ENCODE data around the gene LCE3C.

LCE3C gene

GRCh38 chr1:152626744-152627143 is 26.7 kb downstream of the LCE3C start:
- Histone ChIP-seq H3K36me3 (ENCODE audit: insufficient read depth, low read length) (no peaks in the 10 kb centered on the region), H3K9me3 (ENCODE audit: control insufficient read depth, insufficient read depth, low read length) (no peaks in the 10 kb centered on the region; the same call in 1 of the 2 replicates), H3K9ac (ENCODE audit: low read depth, low read length) (no peak overlapping the region), H3K4me1 (ENCODE audit: insufficient read depth, low read length) (peaks cover 5% of the 10 kb centered on the region; the same call in 1 of the 2 replicates)

- Histone ChIP-seq H3K4me1 (ENCODE audit: insufficient read depth, low read length) (no peaks in the 10 kb centered on the region), H3K9ac (ENCODE audit: low read depth, low read length) (no peak overlapping the region), H3K9me3 (ENCODE audit: control insufficient read depth, insufficient read depth, low read length) (no peaks in the 10 kb centered on the region; the same call in 1 of the 2 replicates), H3K36me3 (ENCODE audit: insufficient read depth, low read length) (no peaks in the 10 kb centered on the region)
Observed at GRCh38 chr1:152630596-152630995, 30.6 kb downstream of the LCE3C start.

GRCh38 chr1:152640351-152640750 is 40.3 kb downstream of the LCE3C start:
- H3K9me3 ChIP-seq (ENCODE audit: control insufficient read depth, insufficient read depth, low read length) = no peaks in the 10 kb centered on the region
- no peaks in the 10 kb centered on the region for H3K36me3 ChIP-seq (ENCODE audit: insufficient read depth, low read length)
- no peaks in the 10 kb centered on the region for H3K4me1 ChIP-seq (ENCODE audit: insufficient read depth, low read length)
- no peak overlapping the region; the same call in 1 of the 2 replicates for H3K9ac ChIP-seq (ENCODE audit: low read depth, low read length)

GRCh38 chr1:152643945-152644344 is 43.9 kb downstream of the LCE3C start:
- Histone ChIP-seq H3K4me1 (ENCODE audit: insufficient read depth, low read length) (no peaks in the 10 kb centered on the region), H3K9ac (ENCODE audit: low read depth, low read length) (no peak overlapping the region), H3K9me3 (ENCODE audit: control insufficient read depth, insufficient read depth, low read length) (no peaks in the 10 kb centered on the region), H3K36me3 (ENCODE audit: insufficient read depth, low read length) (no peaks in the 10 kb centered on the region)

GRCh38 chr1:152645146-152645545 is 45.1 kb downstream of the LCE3C start:
- H3K9ac ChIP-seq (ENCODE audit: low read depth, low read length) = no peak overlapping the region
- no peaks in the 10 kb centered on the region for H3K9me3 ChIP-seq (ENCODE audit: control insufficient read depth, insufficient read depth, low read length)
- H3K36me3 ChIP-seq (ENCODE audit: insufficient read depth, low read length) = no peaks in the 10 kb centered on the region
- no peaks in the 10 kb centered on the region for H3K4me1 ChIP-seq (ENCODE audit: insufficient read depth, low read length)

GRCh38 chr1:152646656-152647055 is 46.6 kb downstream of the LCE3C start:
- Histone ChIP-seq H3K9ac (ENCODE audit: low read depth, low read length) (no peak overlapping the region), H3K4me1 (ENCODE audit: insufficient read depth, low read length) (no peaks in the 10 kb centered on the region), H3K9me3 (ENCODE audit: control insufficient read depth, insufficient read depth, low read length) (no peaks in the 10 kb centered on the region), H3K36me3 (ENCODE audit: insufficient read depth, low read length) (no peaks in the 10 kb centered on the region)
